HepG2 (cell line): ENCODE data around the gene LSM2. TPM values are rescaled to one million over a fixed set of nuclear protein-coding genes. Genes with fewer than 3 reads are reported as not detected.
A peak's percentile ranks its signal among the peaks of the same experiment; 100 is the strongest.

Source experiments
- ARID4A ChIP-seq: sonication (generic); formaldehyde crosslinking; IDR thresholded peaks from 2 replicates; pipeline ENCODE4 v1.5.0; 2020; ENCODE audit warnings: mild to moderate bottlenecking, missing genetic modification reagents, borderline replicate concordance
- ATAD3A ChIP-seq: sonication (generic); formaldehyde crosslinking; IDR thresholded peaks from 2 replicates; pipeline ENCODE4 v1.4.0; 2020; ENCODE audit warnings: missing genetic modification reagents
- ATM ChIP-seq: fragments of 450-650 bp; IDR thresholded peaks from 2 replicates; pipeline ENCODE4 v1.7.1; 2017; ENCODE audit warnings: mild to moderate bottlenecking, borderline replicate concordance
- CC2D1A ChIP-seq: sonication (generic); formaldehyde crosslinking; IDR thresholded peaks from 2 replicates; pipeline ENCODE4 v1.8.1; 2023; ENCODE audit warnings: mild to moderate bottlenecking, missing genetic modification reagents
- FOXK1 ChIP-seq: sonication (generic); formaldehyde crosslinking; IDR thresholded peaks from 2 replicates; pipeline ENCODE4 v1.4.0; 2020; ENCODE audit warnings: low read depth, missing genetic modification reagents, borderline replicate concordance
- KLF15 ChIP-seq: sonication (generic); formaldehyde crosslinking; IDR thresholded peaks from 2 replicates; pipeline ENCODE4 v1.8.1; 2023; ENCODE audit warnings: borderline replicate concordance, mild to moderate bottlenecking, inconsistent platforms, missing genetic modification reagents, mixed read lengths
- MNT ChIP-seq: fragments of 450-650 bp; IDR thresholded peaks from 2 replicates; pipeline ENCODE4 v1.6.1; 2016
- MYNN ChIP-seq: sonication (generic); formaldehyde crosslinking; IDR thresholded peaks from 2 replicates; pipeline ENCODE4 v1.4.0; 2020; ENCODE audit warnings: mild to moderate bottlenecking, low read depth, missing genetic modification reagents
- PLSCR1 ChIP-seq: sonication (generic); formaldehyde crosslinking; IDR thresholded peaks from 2 replicates; pipeline ENCODE4 v1.5.0; 2020; ENCODE audit warnings: missing genetic modification reagents, mild to moderate bottlenecking, borderline replicate concordance
- SYNCRIP ChIP-seq: fragments of 200-400 bp; formaldehyde crosslinking; IDR thresholded peaks from 2 replicates; pipeline ENCODE4 v1.6.1; 2018; ENCODE audit warnings: mild to moderate bottlenecking, low read depth, low read length; ENCODE audit not compliant: insufficient read depth
- ZNF354B ChIP-seq: sonication (generic); formaldehyde crosslinking; IDR thresholded peaks from 2 replicates; pipeline ENCODE4 v1.8.0; 2022; ENCODE audit warnings: mild to moderate bottlenecking, missing genetic modification reagents
- ZNF597 ChIP-seq: sonication (generic); formaldehyde crosslinking; IDR thresholded peaks from 2 replicates; pipeline ENCODE4 v1.5.0; 2020; ENCODE audit warnings: missing genetic modification reagents
- ZNF800 ChIP-seq: sonication (generic); formaldehyde crosslinking; IDR thresholded peaks from 2 replicates; pipeline ENCODE4 v1.4.0; 2020; ENCODE audit warnings: missing genetic modification reagents
- polyA plus RNA-seq, 8 experiments: library from polyadenylated mRNA; depleted of rRNA in 3 of 8; stranded (reverse) in 7 of 8; unstranded in 1 of 8; fragments of >200 nt; fragmentation: Illumina TruSeq in 4 of 8; extraction: Trizol in 4 of 8; gene quantifications; 2 replicates each; pipeline versions ENCODE4 v1.2.1 to v1.2.3, GENCODE V29; 2011 to 2016; ENCODE audit warnings: low read depth in 4 of 8, missing spikeins in 1 of 8, mixed read lengths in 1 of 8; ENCODE audit not compliant: insufficient read depth in 1 of 8
- total RNA-seq, 5 experiments: library from RNA; depleted of rRNA; stranded (reverse); fragments of >200 nt; fragmentation: Illumina TruSeq; extraction: Trizol; gene quantifications; 2 replicates each; pipeline ENCODE4 v1.2.3, GENCODE V29; 2016; ENCODE audit warnings: low read depth in 1 of 5
- TF ChIP-seq, protein P1 (sequence below): sonication (generic); formaldehyde crosslinking; IDR thresholded peaks from 2 replicates; pipeline ENCODE4 v1.9.0; 2021; ENCODE audit warnings: missing genetic modification reagents, mild to moderate bottlenecking, borderline replicate concordance
- TF ChIP-seq, protein P2 (sequence below): IDR thresholded peaks from 2 replicates; pipeline ENCODE4 v1.6.1; 2016

Gene LSM2
- total and polyA plus RNA-seq, 2 of the 13 experiments (the other 11 are each of a cell fraction or from before 2014, with no cell fraction given): 69.4 to 90.5 TPM

DNA sequence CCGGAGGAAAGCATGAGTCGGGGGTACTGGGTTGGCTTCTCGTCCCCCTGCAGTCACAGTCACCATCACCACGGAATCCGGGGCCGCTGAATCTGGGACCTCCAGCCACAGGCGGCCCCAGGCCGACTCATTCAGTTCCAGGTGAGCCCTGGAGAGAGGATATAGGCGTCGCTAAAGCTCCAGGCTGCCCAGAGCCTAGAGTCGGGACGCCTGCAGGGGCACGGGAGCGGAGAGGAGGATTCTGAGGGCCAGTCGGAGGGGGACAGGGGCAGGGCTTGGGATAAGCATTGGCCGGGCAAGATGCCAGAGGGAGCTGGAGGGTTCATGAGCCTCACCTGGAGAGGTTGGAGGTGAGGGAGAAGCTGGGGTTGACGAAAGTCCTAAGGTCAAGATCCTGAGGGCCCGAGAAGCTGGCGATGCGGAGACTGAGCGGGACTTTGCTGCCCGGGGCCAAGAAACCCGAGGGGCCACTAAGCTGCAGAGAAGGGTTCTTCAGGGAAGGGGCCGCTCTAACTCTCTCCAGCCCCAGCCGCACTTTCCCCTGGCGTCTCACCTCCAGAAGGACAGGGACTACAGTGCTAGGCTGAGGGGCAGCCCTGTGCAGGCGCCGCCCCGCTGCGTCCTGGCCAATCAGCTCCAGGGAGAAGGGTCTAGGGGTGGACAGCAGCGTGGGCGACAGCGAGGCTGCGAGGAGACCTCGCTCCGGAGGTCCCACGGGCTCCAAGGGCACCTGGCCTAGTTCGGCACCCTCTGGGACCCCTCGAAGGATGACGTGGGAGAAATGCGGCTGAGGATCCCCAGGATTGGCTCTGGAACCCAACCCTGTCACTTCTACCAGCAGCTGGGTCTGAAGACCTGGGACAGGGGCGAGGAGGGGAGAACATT is 40.6 kb downstream of the LSM2 start (continued):
- TF ChIP-seq, protein P1, sequence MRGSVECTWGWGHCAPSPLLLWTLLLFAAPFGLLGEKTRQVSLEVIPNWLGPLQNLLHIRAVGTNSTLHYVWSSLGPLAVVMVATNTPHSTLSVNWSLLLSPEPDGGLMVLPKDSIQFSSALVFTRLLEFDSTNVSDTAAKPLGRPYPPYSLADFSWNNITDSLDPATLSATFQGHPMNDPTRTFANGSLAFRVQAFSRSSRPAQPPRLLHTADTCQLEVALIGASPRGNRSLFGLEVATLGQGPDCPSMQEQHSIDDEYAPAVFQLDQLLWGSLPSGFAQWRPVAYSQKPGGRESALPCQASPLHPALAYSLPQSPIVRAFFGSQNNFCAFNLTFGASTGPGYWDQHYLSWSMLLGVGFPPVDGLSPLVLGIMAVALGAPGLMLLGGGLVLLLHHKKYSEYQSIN (CRISPR knock-in tag): no peak
- TF ChIP-seq MYNN (CRISPR knock-in tag) (no peak), ZNF800 (CRISPR knock-in tag) (no peak), KLF15 (CRISPR knock-in tag) (0 out of 2 replicates have a peak, but pooled peaks have one; percentile 51), MNT (no peak), ATAD3A (CRISPR knock-in tag) (peak; percentile 79; the same call in 1 of the 2 replicates), ZNF354B (CRISPR knock-in tag) (no peak), FOXK1 (CRISPR knock-in tag) (no peak), ATM (no peak), CC2D1A (0 out of 2 replicates have a peak, but pooled peaks have one; percentile 14), SYNCRIP (no peak), ZNF597 (CRISPR knock-in tag) (no peak), PLSCR1 (CRISPR knock-in tag) (no peak), ARID4A (CRISPR knock-in tag) (peak; percentile 59; the same call in 1 of the 2 replicates)
- TF ChIP-seq, protein P2, sequence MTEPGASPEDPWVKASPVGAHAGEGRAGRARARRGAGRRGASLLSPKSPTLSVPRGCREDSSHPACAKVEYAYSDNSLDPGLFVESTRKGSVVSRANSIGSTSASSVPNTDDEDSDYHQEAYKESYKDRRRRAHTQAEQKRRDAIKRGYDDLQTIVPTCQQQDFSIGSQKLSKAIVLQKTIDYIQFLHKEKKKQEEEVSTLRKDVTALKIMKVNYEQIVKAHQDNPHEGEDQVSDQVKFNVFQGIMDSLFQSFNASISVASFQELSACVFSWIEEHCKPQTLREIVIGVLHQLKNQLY (CRISPR knock-in tag): no peak; the same call in 1 of the 2 replicates
